Skeletal muscle tissue (tissue), 1 donor: ENCODE data around the gene RIGI. TPM values are rescaled to one million over a fixed set of nuclear protein-coding genes. Genes with fewer than 3 reads are reported as not detected.

Experiments
- total RNA-seq: library from RNA; depleted of rRNA; stranded (reverse); fragments of >200 nt; gene quantifications from one replicate; pipeline ENCODE4 v1.2.3, GENCODE V29; 2014

Gene RIGI
- total RNA-seq, 1 donor from 2014 or later = 9.4 TPM

Other genes with a start within 250 kb of the RIGI start
- 24.5 TPM for gene ACO1, start 141.6 kb downstream of the RIGI start, total RNA-seq
- 3.1 TPM for gene SMIM27, start 26.1 kb upstream of the RIGI start, total RNA-seq
- 15.1 TPM for gene TOPORS, start 26.4 kb upstream of the RIGI start, total RNA-seq
- 37.6 TPM for gene NDUFB6, start 47.0 kb upstream of the RIGI start, total RNA-seq
- gene TAF1L, start 109.5 kb upstream of the RIGI start, total RNA-seq = not detected